Omental fat pad (tissue), 4 donors: ENCODE measurements around the gene PRKAG2. TPM values are rescaled to one million over a fixed set of nuclear protein-coding genes. Genes with fewer than 3 reads are reported as not detected.

Experiments used
- ATAC-seq: fragments of 150-250 bp; one replicate; pipeline ENCODE4 v1.9.1; 2016; ENCODE audit warnings: mild to moderate bottlenecking, moderate library complexity; ENCODE audit not compliant: low FRiP score
- DNase-seq: peaks from one replicate; pipeline ENCODE4 v3.0.0-alpha.2; 2019; ENCODE audit warnings: low spot score
- CTCF ChIP-seq, 3 donors: fragments of 450-650 bp; IDR thresholded peaks; one replicate each; pipeline ENCODE4 v1.5.1; 2016 to 2017; ENCODE audit warnings: antibody characterized with exemption in 3 of 3, mild to moderate bottlenecking in 3 of 3, moderate library complexity in 2 of 3
- small RNA-seq: library from RNA; depleted of rRNA; stranded (forward); fragments of <200 nt; gene quantifications from one replicate; pipeline ENCODE3, GENCODE V24; 2016
- total RNA-seq, 4 donors: library from RNA; depleted of rRNA; stranded (reverse); fragments of >200 nt; gene quantifications; one replicate each; pipeline ENCODE4 v1.1.0, GENCODE V29; 2016

The PRKAG2 gene
- total RNA-seq, 4 donors from 2014 or later: 31.6 to 49.5 (median 36.9) TPM

DNA sequence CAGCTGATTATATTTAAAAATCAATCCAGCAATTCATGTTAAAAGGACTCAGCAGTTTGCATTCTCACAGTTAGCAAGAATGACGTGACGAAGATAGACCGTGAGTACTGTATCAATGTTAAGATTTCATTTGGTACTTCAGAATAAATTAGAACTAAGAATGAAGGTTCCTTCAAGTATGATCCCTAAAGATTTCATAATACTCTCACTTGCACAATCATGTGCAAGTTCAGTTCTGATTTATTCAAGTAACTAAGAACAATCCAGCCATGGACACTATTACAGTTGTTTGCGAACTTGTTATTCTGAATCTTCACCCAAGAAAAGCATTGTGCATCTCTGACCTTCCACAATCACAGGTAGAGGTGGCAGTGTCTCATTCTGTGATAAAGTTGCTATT, 365.0 kb downstream of the PRKAG2 start:
- DNase-seq: no peak
- TF ChIP-seq CTCF (IDR thresholded peaks at IDR 0.05): no peak
- ATAC-seq: peak; percentile 41

DNA sequence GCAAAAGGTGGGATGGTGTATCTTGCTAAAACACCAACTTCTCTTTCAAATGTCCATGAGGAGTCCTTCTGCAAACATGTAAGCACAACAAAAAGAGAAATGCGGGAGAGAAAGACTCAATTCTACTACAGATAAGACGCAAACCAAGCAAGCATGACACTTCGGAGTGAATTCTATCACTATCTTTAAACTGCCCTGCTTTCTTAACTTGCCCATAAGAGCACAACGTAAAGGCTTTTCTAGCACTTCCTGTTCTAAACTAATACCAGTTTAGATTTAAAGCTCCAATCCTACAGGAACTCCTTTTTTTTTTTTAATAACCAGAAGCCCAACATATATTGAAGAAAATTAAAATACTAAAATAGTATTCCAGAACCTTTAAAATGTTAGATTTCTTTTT, 365.6 kb downstream of the PRKAG2 start:
- ATAC-seq (no peak), DNase-seq (no peak)
- TF ChIP-seq CTCF (IDR thresholded peaks at IDR 0.05): no peak

- no peak for DNase-seq
- no peak for TF ChIP-seq CTCF (IDR thresholded peaks at IDR 0.05)
- ATAC-seq: no peak
Observed at GRCh38 chr7:151509670-151510333, 367.1 kb downstream of the PRKAG2 start.

- no peak for DNase-seq
- TF ChIP-seq CTCF (IDR thresholded peaks at IDR 0.05): no peak
- no peak for ATAC-seq
Observed at GRCh38 chr7:151508991-151509390, 367.9 kb downstream of the PRKAG2 start.

GRCh38 chr7:151507806-151508205, 369.1 kb downstream of the PRKAG2 start:
- ATAC-seq (no peak), DNase-seq (no peak)
- TF ChIP-seq CTCF (IDR thresholded peaks at IDR 0.05): no peak

DNA sequence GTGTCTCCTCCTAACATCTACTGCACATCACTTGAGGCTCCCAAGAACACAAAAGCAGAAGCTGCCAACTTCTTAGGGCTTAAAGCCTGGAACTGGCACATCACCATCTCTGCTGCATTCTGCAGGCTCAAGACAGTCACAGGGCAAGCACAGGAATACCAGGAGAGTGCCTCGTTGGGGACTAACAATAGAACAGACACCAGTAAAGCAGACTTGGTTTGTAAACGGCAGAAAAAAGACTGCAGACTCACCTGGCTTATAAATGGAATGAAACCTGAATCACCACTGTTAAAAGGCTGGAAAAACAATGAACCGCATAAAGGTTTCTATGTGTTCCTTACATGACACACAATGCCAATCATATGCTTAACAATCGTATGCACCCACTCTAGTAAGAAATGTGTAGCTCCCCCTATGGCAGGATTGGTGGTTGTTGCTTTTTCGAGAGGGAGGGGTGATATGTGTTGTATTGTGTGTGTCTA, 370.0 kb downstream of the PRKAG2 start:
- no peak for TF ChIP-seq CTCF (IDR thresholded peaks at IDR 0.05)
- DNase-seq (no peak), ATAC-seq (no peak)

Small RNAs within 50 kb of the gene (small RNA-seq; reads per million reads assigned to genes)
- not detected for gene RF00019
- gene RNU6-604P: not detected

Other genes starting within 250 kb of the PRKAG2 start
- not detected for gene GALNTL5, start 79.3 kb upstream of the PRKAG2 start, total RNA-seq
- gene GALNT11, start 148.6 kb upstream of the PRKAG2 start, total RNA-seq: 10 to 100 TPM; 45.2 to 53.4 (median 51.4) TPM